Measurements from ENCODE around the gene RHBDL2.

DNA sequence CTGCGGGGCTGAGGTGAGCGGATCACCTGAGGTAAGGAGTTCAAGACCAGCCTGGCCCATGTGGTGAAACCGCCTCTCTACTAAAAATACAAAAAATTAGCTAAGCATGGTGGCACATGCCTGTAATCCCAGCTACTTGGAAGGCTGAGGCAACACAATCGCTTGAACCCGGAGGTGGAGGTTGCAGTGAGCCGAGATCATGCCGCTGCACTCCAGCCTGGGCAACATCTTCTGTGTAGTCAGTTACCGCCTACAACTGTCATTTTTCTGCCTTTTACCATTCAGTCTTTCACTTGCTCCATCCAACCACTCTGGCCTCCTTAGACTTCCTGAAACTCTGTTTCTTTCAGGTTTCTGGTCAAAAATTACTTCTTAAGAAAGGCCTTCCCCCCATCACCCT lies 70.6 kb downstream of the RHBDL2 start:
- TF ChIP-seq, protein P1, sequence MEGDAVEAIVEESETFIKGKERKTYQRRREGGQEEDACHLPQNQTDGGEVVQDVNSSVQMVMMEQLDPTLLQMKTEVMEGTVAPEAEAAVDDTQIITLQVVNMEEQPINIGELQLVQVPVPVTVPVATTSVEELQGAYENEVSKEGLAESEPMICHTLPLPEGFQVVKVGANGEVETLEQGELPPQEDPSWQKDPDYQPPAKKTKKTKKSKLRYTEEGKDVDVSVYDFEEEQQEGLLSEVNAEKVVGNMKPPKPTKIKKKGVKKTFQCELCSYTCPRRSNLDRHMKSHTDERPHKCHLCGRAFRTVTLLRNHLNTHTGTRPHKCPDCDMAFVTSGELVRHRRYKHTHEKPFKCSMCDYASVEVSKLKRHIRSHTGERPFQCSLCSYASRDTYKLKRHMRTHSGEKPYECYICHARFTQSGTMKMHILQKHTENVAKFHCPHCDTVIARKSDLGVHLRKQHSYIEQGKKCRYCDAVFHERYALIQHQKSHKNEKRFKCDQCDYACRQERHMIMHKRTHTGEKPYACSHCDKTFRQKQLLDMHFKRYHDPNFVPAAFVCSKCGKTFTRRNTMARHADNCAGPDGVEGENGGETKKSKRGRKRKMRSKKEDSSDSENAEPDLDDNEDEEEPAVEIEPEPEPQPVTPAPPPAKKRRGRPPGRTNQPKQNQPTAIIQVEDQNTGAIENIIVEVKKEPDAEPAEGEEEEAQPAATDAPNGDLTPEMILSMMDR (IDR thresholded peaks at IDR 0.05; ENCODE audit: low read length), result no peak
- TF ChIP-seq EZH2 (IDR thresholded peaks at IDR 0.05; ENCODE audit: borderline replicate concordance, low read length), result no peak
